Panc1 (cell line): ENCODE data around the gene CES5A. TPM values are rescaled to one million over a fixed set of nuclear protein-coding genes. Genes with fewer than 3 reads are reported as not detected.

Source experiments
- ATAC-seq: fragments of 200-7000 bp; cut with Tn5 transposase; 2 replicates; pipeline ENCODE4 v1.9.1; 2020; ENCODE audit warnings: mild to moderate bottlenecking, moderate library complexity
- BruUV-seq: library from RNA; stranded (reverse); fragments of 400-500 nt; replicated peaks from 2 replicates; lab custom pipeline; 2021; lab: Mats Ljungman, UMichigan
- CTCF ChIA-PET: fragments of 300-600 bp; sonication (Branson Sonifier 250); formaldehyde crosslinking; loops from one replicate; lab custom pipeline; 2022; ENCODE audit warnings: antibody characterized with exemption; lab: Charles Lee
- POLR2A ChIA-PET: fragments of 300-600 bp; sonication (Branson Sonifier 250); formaldehyde crosslinking; loops from one replicate; lab custom pipeline; 2022; ENCODE audit warnings: antibody characterized with exemption; lab: Charles Lee
- DNase-seq: peaks from one replicate; pipeline ENCODE4 v3.0.0-alpha.2; 2010; ENCODE audit warnings: low read depth, low spot score
- H3K27ac ChIP-seq: 2 replicates; pipeline ENCODE4 v1.5.1; 2011; ENCODE audit warnings: mild to moderate bottlenecking, low read length, inconsistent platforms
- H3K27me3 ChIP-seq: fragments of 200-500 bp; sonication (Bioruptor generic); 2 replicates; pipeline ENCODE4 v1.6.0; 2014; ENCODE audit warnings: low read length, inconsistent platforms; ENCODE audit not compliant: control insufficient read depth, insufficient read depth
- H3K36me3 ChIP-seq: fragments of 200-500 bp; sonication (Bioruptor generic); 2 replicates; pipeline ENCODE4 v1.5.1; 2014; ENCODE audit warnings: inconsistent platforms, mild to moderate bottlenecking, low read length, moderate library complexity; ENCODE audit not compliant: control insufficient read depth, insufficient read depth
- H3K4me1 ChIP-seq: 2 replicates; pipeline ENCODE4 v1.5.1; 2011; ENCODE audit warnings: inconsistent platforms, mild to moderate bottlenecking, low read length, moderate library complexity; ENCODE audit not compliant: control insufficient read depth, insufficient read depth
- H3K4me3 ChIP-seq, 2 experiments: 2 replicates each; pipeline ENCODE4 v1.5.1; 2011 to 2012; ENCODE audit warnings: low read depth in 2 of 2, low read length in 2 of 2, mild to moderate bottlenecking in 2 of 2, inconsistent platforms in 1 of 2, moderate library complexity in 1 of 2
- H3K9me3 ChIP-seq: fragments of 200-500 bp; sonication (Bioruptor generic); 2 replicates; pipeline ENCODE4 v1.5.1; 2014; ENCODE audit warnings: low read depth, mild to moderate bottlenecking, inconsistent platforms, low read length, moderate library complexity; ENCODE audit not compliant: control insufficient read depth, insufficient read depth
- CTCF ChIP-seq: fragments of 450-650 bp; IDR thresholded peaks from 2 replicates; pipeline ENCODE4 v1.5.1; 2017; ENCODE audit warnings: mild to moderate bottlenecking
- POLR2AphosphoS5 ChIP-seq: IDR thresholded peaks from 2 replicates; pipeline ENCODE4 v1.6.1; 2012; ENCODE audit warnings: mild to moderate bottlenecking, low read depth, low read length, moderate library complexity
- SIN3A ChIP-seq: IDR thresholded peaks from 2 replicates; pipeline ENCODE4 v1.6.1; 2012; ENCODE audit warnings: low read depth, mild to moderate bottlenecking, low read length, moderate library complexity, borderline replicate concordance; ENCODE audit not compliant: insufficient read depth
- TCF7L2 ChIP-seq: IDR thresholded peaks from 2 replicates; pipeline ENCODE4 v1.6.1; 2011; ENCODE audit warnings: mild to moderate bottlenecking, low read depth, low read length, inconsistent platforms
- in situ Hi-C: cut with HindIII; loops from 2 replicates; pipeline ENCODE4 v1.10.0; 2016; ENCODE audit warnings: low sequenced_read_pairs, low pct_unique_long_range_greater_than_20kb
- intact Hi-C: fragments of 100-400 bp; cut with micrococcal nuclease; formaldehyde crosslinking; loops from one replicate; pipeline ENCODE4 v1.10.0; 2022; ENCODE audit not compliant: unreplicated experiment
- total RNA-seq: library from RNA; stranded (reverse); gene quantifications from one replicate; pipeline ENCODE4 v1.2.1, GENCODE V29; 2021; ENCODE audit not compliant: unreplicated experiment
- TF ChIP-seq, protein P1 (sequence below), 2 experiments: IDR thresholded peaks; 2 replicates each; pipeline ENCODE4 v1.6.1; 2011 to 2012; ENCODE audit warnings: low read depth in 2 of 2, control low read depth in 1 of 2, low read length in 1 of 2, mild to moderate bottlenecking in 1 of 2, moderate library complexity in 1 of 2; ENCODE audit not compliant: insufficient read depth in 1 of 2

Gene CES5A
- total RNA-seq, 1 experiment from 2014 or later = not detected

DNA sequence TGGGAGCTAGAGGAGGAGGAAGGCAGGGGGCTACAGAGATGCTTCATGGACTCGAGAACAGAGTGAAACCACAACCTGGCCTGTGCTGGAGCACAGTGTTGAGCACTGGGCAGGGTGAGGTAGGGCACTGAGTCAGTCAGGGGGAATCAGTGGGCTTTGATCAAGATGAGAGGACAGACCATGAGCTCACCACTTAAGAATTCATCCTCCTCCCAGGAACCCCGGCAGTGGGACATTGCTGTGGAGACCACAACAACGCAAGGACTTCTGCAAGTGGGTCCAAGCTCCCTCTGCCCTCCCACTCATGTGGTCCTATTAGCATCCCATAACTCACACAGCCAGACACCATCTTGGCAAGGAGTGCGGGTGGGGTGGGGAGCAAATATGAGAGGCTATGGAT lies 1.7 kb upstream of the CES5A start:
- H3K36me3 ChIP-seq = no peaks in the 10 kb centered on the region
- intact Hi-C loops = no loop called here
- POLR2A ChIA-PET = no interaction called here
- ATAC-seq (no peak), DNase-seq (no peak)
- H3K27me3 ChIP-seq = no peaks in the 10 kb centered on the region
- BruUV-seq = no TSS peak
- H3K4me3 ChIP-seq = no peak overlapping the region
- H3K27ac ChIP-seq = no peak overlapping the region
- CTCF ChIA-PET = no interaction called here
- in situ Hi-C loops = no loop called here
- no peaks in the 10 kb centered on the region for H3K4me1 ChIP-seq
- no peaks in the 10 kb centered on the region for H3K9me3 ChIP-seq
- TF ChIP-seq SIN3A (no peak), CTCF (no peak), TCF7L2 (no peak), POLR2AphosphoS5 (no peak)
- TF ChIP-seq, protein P1, sequence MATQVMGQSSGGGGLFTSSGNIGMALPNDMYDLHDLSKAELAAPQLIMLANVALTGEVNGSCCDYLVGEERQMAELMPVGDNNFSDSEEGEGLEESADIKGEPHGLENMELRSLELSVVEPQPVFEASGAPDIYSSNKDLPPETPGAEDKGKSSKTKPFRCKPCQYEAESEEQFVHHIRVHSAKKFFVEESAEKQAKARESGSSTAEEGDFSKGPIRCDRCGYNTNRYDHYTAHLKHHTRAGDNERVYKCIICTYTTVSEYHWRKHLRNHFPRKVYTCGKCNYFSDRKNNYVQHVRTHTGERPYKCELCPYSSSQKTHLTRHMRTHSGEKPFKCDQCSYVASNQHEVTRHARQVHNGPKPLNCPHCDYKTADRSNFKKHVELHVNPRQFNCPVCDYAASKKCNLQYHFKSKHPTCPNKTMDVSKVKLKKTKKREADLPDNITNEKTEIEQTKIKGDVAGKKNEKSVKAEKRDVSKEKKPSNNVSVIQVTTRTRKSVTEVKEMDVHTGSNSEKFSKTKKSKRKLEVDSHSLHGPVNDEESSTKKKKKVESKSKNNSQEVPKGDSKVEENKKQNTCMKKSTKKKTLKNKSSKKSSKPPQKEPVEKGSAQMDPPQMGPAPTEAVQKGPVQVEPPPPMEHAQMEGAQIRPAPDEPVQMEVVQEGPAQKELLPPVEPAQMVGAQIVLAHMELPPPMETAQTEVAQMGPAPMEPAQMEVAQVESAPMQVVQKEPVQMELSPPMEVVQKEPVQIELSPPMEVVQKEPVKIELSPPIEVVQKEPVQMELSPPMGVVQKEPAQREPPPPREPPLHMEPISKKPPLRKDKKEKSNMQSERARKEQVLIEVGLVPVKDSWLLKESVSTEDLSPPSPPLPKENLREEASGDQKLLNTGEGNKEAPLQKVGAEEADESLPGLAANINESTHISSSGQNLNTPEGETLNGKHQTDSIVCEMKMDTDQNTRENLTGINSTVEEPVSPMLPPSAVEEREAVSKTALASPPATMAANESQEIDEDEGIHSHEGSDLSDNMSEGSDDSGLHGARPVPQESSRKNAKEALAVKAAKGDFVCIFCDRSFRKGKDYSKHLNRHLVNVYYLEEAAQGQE (IDR thresholded peaks at IDR 0.05; ENCODE audit: insufficient read depth in 1 of 2, low read depth in 2 of 2, low read length in 1 of 2) = no peak

DNA sequence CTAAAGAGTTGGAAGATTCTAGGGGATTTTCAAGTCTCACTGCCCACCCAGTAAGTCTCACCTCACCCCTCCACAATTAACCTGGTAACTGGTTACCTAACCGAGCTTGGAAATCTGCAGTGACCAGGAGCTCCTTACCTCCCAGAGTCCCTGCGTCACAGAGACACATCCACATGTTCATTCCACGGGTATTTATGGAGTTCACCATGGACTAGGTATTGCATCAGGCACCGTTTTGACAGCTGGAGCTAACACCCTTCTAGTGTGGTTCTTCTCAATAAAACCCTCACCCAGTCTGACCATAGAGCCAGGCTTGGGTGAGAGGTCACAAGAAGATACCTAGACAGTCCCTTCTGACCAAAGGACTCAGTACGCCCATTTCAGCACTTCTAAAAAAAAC lies 2.1 kb downstream of the CES5A start:
- CTCF ChIA-PET = no interaction called here
- DNase-seq = no peak
- no peak for TF ChIP-seq POLR2AphosphoS5
- no peak for TF ChIP-seq SIN3A
- no peak for TF ChIP-seq CTCF
- no peak for TF ChIP-seq TCF7L2
- TF ChIP-seq, protein P1 (IDR thresholded peaks at IDR 0.05; ENCODE audit: insufficient read depth in 1 of 2, low read depth in 2 of 2, low read length in 1 of 2) = no peak
- Histone ChIP-seq H3K4me1 (no peaks in the 10 kb centered on the region), H3K36me3 (no peaks in the 10 kb centered on the region), H3K27me3 (no peaks in the 10 kb centered on the region), H3K4me3 (no peak overlapping the region), H3K27ac (no peak overlapping the region), H3K9me3 (no peaks in the 10 kb centered on the region)
- POLR2A ChIA-PET = no interaction called here
- intact Hi-C loops = no loop called here
- in situ Hi-C loops = no loop called here
- ATAC-seq = no peak
- BruUV-seq = no TSS peak
